HL-60 (cell line): ENCODE results near the gene HIPK2.

Experiments
- CTCF ChIP-seq: IDR thresholded peaks from one replicate; pipeline ENCODE4 v1.5.1; 2011; ENCODE audit warnings: low read length, control low read depth, inconsistent platforms; ENCODE audit not compliant: insufficient read depth
- GABPA ChIP-seq: IDR thresholded peaks from 2 replicates; pipeline ENCODE4 v1.6.1; 2012; ENCODE audit warnings: low read depth
- POLR2AphosphoS5 ChIP-seq: IDR thresholded peaks from 2 replicates; pipeline ENCODE4 v1.6.1; 2012; ENCODE audit warnings: low read depth
- REST ChIP-seq: IDR thresholded peaks from 2 replicates; pipeline ENCODE4 v1.6.1; 2012; ENCODE audit warnings: low read depth; ENCODE audit not compliant: insufficient replicate concordance
- SPI1 ChIP-seq: IDR thresholded peaks from 2 replicates; pipeline ENCODE4 v1.6.1; 2012; ENCODE audit warnings: low read depth, mild to moderate bottlenecking, borderline replicate concordance

GRCh38 chr7:139813151-139813550 lies 35.4 kb upstream of the HIPK2 start:
- TF ChIP-seq POLR2AphosphoS5: no peak
- TF ChIP-seq CTCF: no peak
- no peak for TF ChIP-seq SPI1
- no peak for TF ChIP-seq REST
- no peak for TF ChIP-seq GABPA
